HG02642 (cell line): Measurements from ENCODE around the gene MAP4K2.

Experiments used
- ATAC-seq: cut with Tn5 transposase; IDR thresholded peaks from one replicate; pipeline ENCODE4 v1.9.1; 2021; ENCODE audit warnings: mild to moderate bottlenecking; ENCODE audit not compliant: unreplicated experiment, poor library complexity

MAP4K2 gene

GRCh38 chr11:64839335-64839734 is 36.3 kb upstream of the MAP4K2 start:
- ATAC-seq, result no peak

GRCh38 chr11:64838600-64839334 is 35.8 kb upstream of the MAP4K2 start:
- no peak for ATAC-seq

- ATAC-seq, result no peak
Observed at GRCh38 chr11:64837887-64838351, 34.9 kb upstream of the MAP4K2 start.

GRCh38 chr11:64836448-64837072 is 33.5 kb upstream of the MAP4K2 start:
- no peak for ATAC-seq

GRCh38 chr11:64835616-64836447 is 32.8 kb upstream of the MAP4K2 start:
- ATAC-seq, result no peak

- ATAC-seq, result no peak
Observed at GRCh38 chr11:64834723-64835615, 32.0 kb upstream of the MAP4K2 start.

- ATAC-seq, result no peak
Observed at GRCh38 chr11:64834031-64834722, 31.2 kb upstream of the MAP4K2 start.

- ATAC-seq, result no peak
Observed at GRCh38 chr11:64833509-64833908, 30.5 kb upstream of the MAP4K2 start.

GRCh38 chr11:64833198-64833502 is 30.1 kb upstream of the MAP4K2 start:
- no peak for ATAC-seq

GRCh38 chr11:64832467-64833197 is 29.6 kb upstream of the MAP4K2 start:
- ATAC-seq, result no peak

GRCh38 chr11:64831411-64831891 is 28.4 kb upstream of the MAP4K2 start:
- no peak for ATAC-seq

- no peak for ATAC-seq
Observed at GRCh38 chr11:64829536-64830251, 26.7 kb upstream of the MAP4K2 start.

- no peak for ATAC-seq
Observed at GRCh38 chr11:64827451-64827839, 24.4 kb upstream of the MAP4K2 start.

GRCh38 chr11:64826578-64827450 is 23.8 kb upstream of the MAP4K2 start:
- no peak for ATAC-seq

GRCh38 chr11:64826062-64826461 is 23.0 kb upstream of the MAP4K2 start:
- ATAC-seq, result no peak

- no peak for ATAC-seq
Observed at GRCh38 chr11:64823568-64824119, 20.6 kb upstream of the MAP4K2 start.

- no peak for ATAC-seq
Observed at GRCh38 chr11:64817476-64817875, 14.5 kb upstream of the MAP4K2 start.
